ENCODE measurements around the gene CHN2. TPM values are rescaled to one million over a fixed set of nuclear protein-coding genes. Genes with fewer than 3 reads are reported as not detected.
A peak's percentile ranks its signal among the peaks of the same experiment; 100 is the strongest.

Gene CHN2
- total RNA-seq, 1 donor = 0.81 TPM

- DNase-seq (ENCODE audit: low read depth) = no peak
- H3K4me3 ChIP-seq (ENCODE audit: low read depth, low read length) = no peak overlapping the region
- no peak for TF ChIP-seq CTCF (IDR thresholded peaks at IDR 0.05; ENCODE audit: insufficient read depth, low read length)
These were observed 249.7 kb downstream of the CHN2 start for GRCh38 chr7:29444267-29444666.

GRCh38 chr7:29445736-29446135, 251.2 kb downstream of the CHN2 start:
- H3K4me3 ChIP-seq (ENCODE audit: low read depth, low read length) = no peak overlapping the region
- DNase-seq (ENCODE audit: low read depth) = no peak
- no peak for TF ChIP-seq CTCF (IDR thresholded peaks at IDR 0.05; ENCODE audit: insufficient read depth, low read length)

GRCh38 chr7:29447828-29448227, 253.3 kb downstream of the CHN2 start:
- DNase-seq (ENCODE audit: low read depth) = peak; percentile 49
- no peak for TF ChIP-seq CTCF (IDR thresholded peaks at IDR 0.05; ENCODE audit: insufficient read depth, low read length)
- no peak overlapping the region for H3K4me3 ChIP-seq (ENCODE audit: low read depth, low read length)

- no peak overlapping the region for H3K4me3 ChIP-seq (ENCODE audit: low read depth, low read length)
- no peak for DNase-seq (ENCODE audit: low read depth)
- TF ChIP-seq CTCF (IDR thresholded peaks at IDR 0.05; ENCODE audit: insufficient read depth, low read length) = no peak
These were observed 255.1 kb downstream of the CHN2 start for GRCh38 chr7:29449569-29450260.

GRCh38 chr7:29453021-29453420, 258.4 kb downstream of the CHN2 start:
- H3K4me3 ChIP-seq (ENCODE audit: low read depth, low read length) = no peak overlapping the region
- DNase-seq (ENCODE audit: low read depth) = peak; percentile 13
- no peak for TF ChIP-seq CTCF (IDR thresholded peaks at IDR 0.05; ENCODE audit: insufficient read depth, low read length)

- no peak for DNase-seq (ENCODE audit: low read depth)
- no peak overlapping the region for H3K4me3 ChIP-seq (ENCODE audit: low read depth, low read length)
- TF ChIP-seq CTCF (IDR thresholded peaks at IDR 0.05; ENCODE audit: insufficient read depth, low read length) = no peak
These were observed 259.9 kb downstream of the CHN2 start for GRCh38 chr7:29454464-29454863.
